Endothelial cell of umbilical vein (primary cell): ENCODE measurements around the gene FICD. TPM values are rescaled to one million over a fixed set of nuclear protein-coding genes. Genes with fewer than 3 reads are reported as not detected.

Experiments
- BruUV-seq: library from RNA; stranded (reverse); fragments of 400-500 nt; replicated peaks from 2 replicates; lab custom pipeline; 2021; lab: Mats Ljungman, UMichigan
- CTCF ChIA-PET: fragments of 300-600, 350-600 bp; sonication (Branson Sonifier 250); formaldehyde crosslinking; loops from one replicate; lab custom pipeline; 2021; ENCODE audit warnings: antibody characterized with exemption, inconsistent platforms; lab: Charles Lee
- POLR2A ChIA-PET: fragments of 300-600, 350-600 bp; sonication (Branson Sonifier 250); formaldehyde crosslinking; loops from one replicate; lab custom pipeline; 2021; ENCODE audit warnings: antibody characterized with exemption, inconsistent platforms; lab: Charles Lee
- DNase-seq: peaks from one replicate; pipeline ENCODE4 v3.0.0-alpha.2; 2011; ENCODE audit warnings: low read depth, low spot score
- FAIRE-seq: peaks from 2 replicates; lab custom pipeline; 2011; peaks lifted over from hg19 to GRCh38; lab: Jason Lieb, UNC
- H2AFZ ChIP-seq: 2 replicates; pipeline ENCODE4 v1.6.0; 2012; ENCODE audit warnings: low read depth, low read length, control low read depth, inconsistent platforms
- H3K27ac ChIP-seq: 2 replicates; pipeline ENCODE4 v1.5.1; 2011; ENCODE audit warnings: low read depth, mild to moderate bottlenecking, control low read depth, low read length, moderate library complexity; ENCODE audit not compliant: insufficient read depth
- H3K27me3 ChIP-seq, 2 experiments: 2 replicates each; pipeline versions ENCODE4 v1.6.0 to v1.6.1; 2011; ENCODE audit warnings: low read length in 2 of 2, mixed read lengths in 1 of 2; ENCODE audit not compliant: control insufficient read depth in 2 of 2, insufficient read depth in 2 of 2
- H3K36me3 ChIP-seq, 2 experiments: 2 replicates in 1 of 2; 3 replicates in 1 of 2; pipeline ENCODE4 v1.5.1; 2011; ENCODE audit warnings: low read length in 2 of 2, mild to moderate bottlenecking in 1 of 2, moderate library complexity in 1 of 2; ENCODE audit not compliant: control insufficient read depth in 2 of 2, insufficient read depth in 2 of 2; ENCODE audit errors: extremely low read depth in 1 of 2
- H3K4me1 ChIP-seq: 3 replicates; pipeline ENCODE4 v1.5.1; 2011; ENCODE audit warnings: mild to moderate bottlenecking, low read length; ENCODE audit not compliant: control insufficient read depth, insufficient read depth; ENCODE audit errors: extremely low read depth
- H3K4me2 ChIP-seq: 2 replicates; pipeline ENCODE4 v1.6.1; 2011; ENCODE audit warnings: low read length, control low read depth, mixed read lengths; ENCODE audit not compliant: insufficient read depth
- H3K4me3 ChIP-seq, 3 experiments: fragments of 200-600 bp in 1 of 3; sonication (generic), shearing (Covaris generic) in 1 of 3; replicated peaks in 1 of 3; 2 replicates each; pipeline ENCODE4 v1.5.1; 2011 to 2016; ENCODE audit warnings: control low read depth in 3 of 3, low read length in 3 of 3, mild to moderate bottlenecking in 2 of 3, inconsistent platforms in 1 of 3, low read depth in 1 of 3, moderate library complexity in 1 of 3; ENCODE audit not compliant: insufficient read depth in 1 of 3
- H3K79me2 ChIP-seq: 2 replicates; pipeline ENCODE4 v1.6.0; 2012; ENCODE audit warnings: low read length, inconsistent platforms; ENCODE audit not compliant: control insufficient read depth, insufficient read depth
- H3K9ac ChIP-seq: replicated peaks from 2 replicates; pipeline ENCODE3; 2011; ENCODE audit warnings: low read length, control low read depth; ENCODE audit not compliant: insufficient read depth; ENCODE audit errors: extremely low read depth
- H3K9me1 ChIP-seq: replicated peaks from 3 replicates; pipeline ENCODE4 v1.6.0; 2011; ENCODE audit warnings: mild to moderate bottlenecking, low read length; ENCODE audit not compliant: control insufficient read depth, insufficient read depth; ENCODE audit errors: extremely low read depth
- H3K9me3 ChIP-seq: replicated peaks from 2 replicates; pipeline ENCODE4 v1.5.1; 2012; ENCODE audit warnings: low read length, inconsistent platforms; ENCODE audit not compliant: control insufficient read depth, insufficient read depth
- H4K20me1 ChIP-seq: replicated peaks from 2 replicates; pipeline ENCODE3; 2011; ENCODE audit warnings: mild to moderate bottlenecking, low read length; ENCODE audit not compliant: control insufficient read depth, insufficient read depth; ENCODE audit errors: extremely low read depth
- EZH2 ChIP-seq: IDR thresholded peaks from 2 replicates; pipeline ENCODE4 v1.6.1; 2012; ENCODE audit warnings: borderline replicate concordance, low read depth, mild to moderate bottlenecking, moderate library complexity, low read length, inconsistent platforms; ENCODE audit not compliant: severe bottlenecking
- FOS ChIP-seq: IDR thresholded peaks from 2 replicates; pipeline ENCODE4 v1.6.1; 2011; ENCODE audit warnings: mild to moderate bottlenecking, low read length, moderate library complexity, borderline replicate concordance; ENCODE audit not compliant: insufficient read depth
- GATA2 ChIP-seq: IDR thresholded peaks from 2 replicates; pipeline ENCODE4 v1.7.0; 2011; ENCODE audit warnings: low read depth, mild to moderate bottlenecking, moderate library complexity, mixed read lengths, low read length; ENCODE audit not compliant: insufficient read length, insufficient read depth
- JUN ChIP-seq: IDR thresholded peaks from 2 replicates; pipeline ENCODE4 v1.6.1; 2011; ENCODE audit warnings: borderline replicate concordance, low read depth; ENCODE audit not compliant: insufficient read length, insufficient read depth
- MYC ChIP-seq: IDR thresholded peaks from one replicate; pipeline ENCODE4 v1.6.1; 2011; ENCODE audit warnings: mild to moderate bottlenecking, low read depth, low read length
- POLR2A ChIP-seq: IDR thresholded peaks from 2 replicates; pipeline ENCODE4 v1.6.1; 2012; ENCODE audit warnings: low read depth, mild to moderate bottlenecking, control low read depth, low read length
- POLR2AphosphoS5 ChIP-seq: IDR thresholded peaks from 2 replicates; pipeline ENCODE4 v1.6.1; 2012; ENCODE audit warnings: low read depth, mild to moderate bottlenecking, control low read depth, low read length, moderate library complexity; ENCODE audit not compliant: insufficient read depth
- dilution Hi-C: fragments of 300-500 bp; cut with MboI; formaldehyde crosslinking; loops from one replicate; pipeline ENCODE4 v1.15.0; 2019; ENCODE audit warnings: low sequenced_read_pairs; ENCODE audit not compliant: extremely low pct_ligation_motif_present
- intact Hi-C: fragments of 100-400 bp; cut with micrococcal nuclease; formaldehyde crosslinking; loops from one replicate; pipeline ENCODE4 v1.10.0; 2022
- polyA plus RNA-seq, 4 experiments: library from polyadenylated mRNA; depleted of rRNA in 3 of 4; stranded (reverse) in 3 of 4; unstranded in 1 of 4; fragments of >200 nt; gene quantifications; 2 replicates each; pipeline versions ENCODE4 v1.2.1 to v1.2.3, GENCODE V29; 2011 to 2012; ENCODE audit warnings: missing spikeins in 1 of 4
- total RNA-seq: library from RNA; stranded (reverse); gene quantifications from 2 replicates; pipeline ENCODE4 v1.2.3, GENCODE V29; 2021
- TF ChIP-seq, protein P1 (sequence below): IDR thresholded peaks from 2 replicates; pipeline ENCODE4 v1.6.1; 2011; ENCODE audit not compliant: insufficient read depth, insufficient read length
- TF ChIP-seq, protein P2 (sequence below), 2 donors: IDR thresholded peaks; 1 replicate in 1 of 2; 2 replicates in 1 of 2; pipeline ENCODE4 v1.5.1; 2011; ENCODE audit warnings: low read length in 2 of 2, mild to moderate bottlenecking in 2 of 2, moderate library complexity in 2 of 2, control low read depth in 1 of 2, inconsistent platforms in 1 of 2, low read depth in 1 of 2; ENCODE audit not compliant: insufficient read depth in 1 of 2; ENCODE audit errors: extremely low read depth in 1 of 2

The FICD gene
- total and polyA plus RNA-seq, 2 donors (not counting 3 experiments of a cell fraction or from before 2014, with no cell fraction given): 3.9 to 6.1 TPM

DNA sequence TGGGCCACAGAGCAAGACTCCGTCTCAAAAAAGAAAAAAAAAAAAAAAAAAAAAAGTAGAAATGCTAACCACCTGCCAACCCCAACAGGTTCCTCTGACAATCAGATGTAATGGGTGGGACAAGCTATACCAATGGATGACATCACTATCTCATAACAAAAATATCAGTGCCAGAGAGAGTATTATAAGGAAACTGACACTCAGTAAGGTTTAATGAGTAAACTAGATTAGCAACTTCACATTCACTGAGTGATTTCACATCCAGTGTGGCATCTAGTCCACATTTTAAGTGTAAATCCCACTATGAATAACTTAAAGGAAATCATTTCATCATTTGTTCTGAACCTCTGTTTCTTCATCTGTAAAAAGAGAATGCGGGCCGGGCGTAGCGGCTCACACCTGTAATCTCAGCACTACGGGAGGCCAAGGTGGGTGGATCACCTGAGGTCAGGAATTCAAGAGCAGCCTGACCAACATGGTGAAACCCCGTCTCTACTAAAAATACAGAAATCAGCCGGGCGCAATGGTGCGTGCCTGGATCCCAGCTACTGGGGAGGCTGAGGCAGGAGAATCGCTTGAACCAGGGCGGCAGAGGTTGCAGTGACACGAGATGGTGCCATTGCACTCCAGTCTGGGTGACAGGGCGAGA lies 44.1 kb downstream of the FICD start:
- Histone ChIP-seq H3K27me3 (no peaks in the 10 kb centered on the region), H4K20me1 (no peaks in the 10 kb centered on the region), H3K36me3 (peaks cover 0 to 3% of the 10 kb centered on the region in 2 experiments), H3K79me2 (peaks cover 67% of the 10 kb centered on the region), H3K4me1 (peaks cover 24% of the 10 kb centered on the region), H3K4me3 (no peak overlapping the region), H3K9me1 (no peaks in the 10 kb centered on the region), H2AFZ (no peak overlapping the region), H3K9ac (no peak overlapping the region), H3K27ac (no peak overlapping the region), H3K4me2 (no peak overlapping the region), H3K9me3 (no peaks in the 10 kb centered on the region)
- no peak for FAIRE-seq
- intact Hi-C loops: no loop called here
- BruUV-seq: no TSS peak
- dilution Hi-C loops: no loop called here
- ChIA-PET CTCF (interaction anchor here (1.0 kb wide), 1 partner anchor 391 kb away, joined by 3 read pairs; no protein-coding TSS in a partner anchor), POLR2A (no interaction called here)
- no peak for DNase-seq
- TF ChIP-seq JUN: no peak
- TF ChIP-seq FOS: no peak
- no peak for TF ChIP-seq GATA2
- TF ChIP-seq, protein P1, sequence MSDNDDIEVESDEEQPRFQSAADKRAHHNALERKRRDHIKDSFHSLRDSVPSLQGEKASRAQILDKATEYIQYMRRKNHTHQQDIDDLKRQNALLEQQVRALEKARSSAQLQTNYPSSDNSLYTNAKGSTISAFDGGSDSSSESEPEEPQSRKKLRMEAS: no peak
- no peak for TF ChIP-seq EZH2
- no peak for TF ChIP-seq MYC
- no peak for TF ChIP-seq POLR2A
- TF ChIP-seq, protein P2, sequence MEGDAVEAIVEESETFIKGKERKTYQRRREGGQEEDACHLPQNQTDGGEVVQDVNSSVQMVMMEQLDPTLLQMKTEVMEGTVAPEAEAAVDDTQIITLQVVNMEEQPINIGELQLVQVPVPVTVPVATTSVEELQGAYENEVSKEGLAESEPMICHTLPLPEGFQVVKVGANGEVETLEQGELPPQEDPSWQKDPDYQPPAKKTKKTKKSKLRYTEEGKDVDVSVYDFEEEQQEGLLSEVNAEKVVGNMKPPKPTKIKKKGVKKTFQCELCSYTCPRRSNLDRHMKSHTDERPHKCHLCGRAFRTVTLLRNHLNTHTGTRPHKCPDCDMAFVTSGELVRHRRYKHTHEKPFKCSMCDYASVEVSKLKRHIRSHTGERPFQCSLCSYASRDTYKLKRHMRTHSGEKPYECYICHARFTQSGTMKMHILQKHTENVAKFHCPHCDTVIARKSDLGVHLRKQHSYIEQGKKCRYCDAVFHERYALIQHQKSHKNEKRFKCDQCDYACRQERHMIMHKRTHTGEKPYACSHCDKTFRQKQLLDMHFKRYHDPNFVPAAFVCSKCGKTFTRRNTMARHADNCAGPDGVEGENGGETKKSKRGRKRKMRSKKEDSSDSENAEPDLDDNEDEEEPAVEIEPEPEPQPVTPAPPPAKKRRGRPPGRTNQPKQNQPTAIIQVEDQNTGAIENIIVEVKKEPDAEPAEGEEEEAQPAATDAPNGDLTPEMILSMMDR (IDR thresholded peaks at IDR 0.05; ENCODE audit: extremely low read depth in 1 of 2, insufficient read depth in 1 of 2, low read depth in 1 of 2, low read length in 2 of 2): no peak
- no peak for TF ChIP-seq POLR2AphosphoS5
